Measurements from ENCODE around the gene LAMTOR5.

- TF ChIP-seq, protein P1, sequence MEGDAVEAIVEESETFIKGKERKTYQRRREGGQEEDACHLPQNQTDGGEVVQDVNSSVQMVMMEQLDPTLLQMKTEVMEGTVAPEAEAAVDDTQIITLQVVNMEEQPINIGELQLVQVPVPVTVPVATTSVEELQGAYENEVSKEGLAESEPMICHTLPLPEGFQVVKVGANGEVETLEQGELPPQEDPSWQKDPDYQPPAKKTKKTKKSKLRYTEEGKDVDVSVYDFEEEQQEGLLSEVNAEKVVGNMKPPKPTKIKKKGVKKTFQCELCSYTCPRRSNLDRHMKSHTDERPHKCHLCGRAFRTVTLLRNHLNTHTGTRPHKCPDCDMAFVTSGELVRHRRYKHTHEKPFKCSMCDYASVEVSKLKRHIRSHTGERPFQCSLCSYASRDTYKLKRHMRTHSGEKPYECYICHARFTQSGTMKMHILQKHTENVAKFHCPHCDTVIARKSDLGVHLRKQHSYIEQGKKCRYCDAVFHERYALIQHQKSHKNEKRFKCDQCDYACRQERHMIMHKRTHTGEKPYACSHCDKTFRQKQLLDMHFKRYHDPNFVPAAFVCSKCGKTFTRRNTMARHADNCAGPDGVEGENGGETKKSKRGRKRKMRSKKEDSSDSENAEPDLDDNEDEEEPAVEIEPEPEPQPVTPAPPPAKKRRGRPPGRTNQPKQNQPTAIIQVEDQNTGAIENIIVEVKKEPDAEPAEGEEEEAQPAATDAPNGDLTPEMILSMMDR (conservative IDR thresholded peaks at IDR 0.05; ENCODE audit: low read depth, low read length) = peak; percentile 42
- TF ChIP-seq POLR2A (IDR thresholded peaks at IDR 0.05; ENCODE audit: low read depth, low read length) (no peak), CEBPB (IDR thresholded peaks at IDR 0.05; ENCODE audit: low read depth, low read length) (no peak), RCOR1 (IDR thresholded peaks at IDR 0.05; ENCODE audit: insufficient replicate concordance, low read length) (no peak)
Observed at GRCh38 chr1:110455151-110455550, 47.7 kb upstream of the LAMTOR5 start.
